Measurements from ENCODE around the gene ZFAND3. TPM values are rescaled to one million over a fixed set of nuclear protein-coding genes. Genes with fewer than 3 reads are reported as not detected.

Gene ZFAND3
- polyA plus RNA-seq, 1 donor from 2014 or later, result 19.7 TPM

DNA sequence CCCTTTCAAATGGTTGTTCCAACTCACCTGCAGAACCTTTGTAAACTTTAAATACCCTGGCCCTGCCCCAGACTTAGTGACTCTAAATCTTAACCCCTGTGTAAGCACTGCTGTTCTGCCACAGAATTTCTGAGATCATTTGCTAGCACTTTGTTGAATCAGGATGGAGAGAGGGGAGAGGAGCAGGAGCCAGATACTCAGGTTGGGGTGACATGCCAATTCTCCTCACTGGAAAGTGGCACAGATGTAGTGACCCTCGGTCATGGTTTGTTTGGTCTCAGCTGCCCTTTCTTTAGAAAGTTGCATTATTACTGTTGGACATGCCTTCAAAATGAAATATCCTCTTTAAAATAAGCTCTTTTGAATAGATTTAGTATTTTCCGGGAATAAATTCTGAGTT lies 168.0 kb downstream of the ZFAND3 start:
- peaks cover 28% of the 10 kb centered on the region for H3K79me2 ChIP-seq (replicated peaks; ENCODE audit: insufficient read depth, low read length)
- H2AFZ ChIP-seq (ENCODE audit: low read depth, low read length), result no peak overlapping the region
- no peaks in the 10 kb centered on the region for H4K20me1 ChIP-seq (ENCODE audit: insufficient read depth)
- no peak for TF ChIP-seq POLR2AphosphoS5 (IDR thresholded peaks at IDR 0.05)
- TF ChIP-seq EP300 (conservative IDR thresholded peaks at IDR 0.05; ENCODE audit: poor library complexity, severe bottlenecking), result no peak
- no peak for TF ChIP-seq RAD21 (conservative IDR thresholded peaks at IDR 0.05)
- no peak for TF ChIP-seq EZH2 (IDR thresholded peaks at IDR 0.05; ENCODE audit: borderline replicate concordance, insufficient read depth, low read length, poor library complexity, severe bottlenecking)
- TF ChIP-seq SMC3 (conservative IDR thresholded peaks at IDR 0.05; ENCODE audit: poor library complexity), result no peak
- TF ChIP-seq CTCF (IDR thresholded peaks at IDR 0.05; ENCODE audit: poor library complexity, severe bottlenecking), result no peak
- TF ChIP-seq REST (IDR thresholded peaks at IDR 0.05; ENCODE audit: borderline replicate concordance), result no peak
- no peak for TF ChIP-seq TAF1 (IDR thresholded peaks at IDR 0.05; ENCODE audit: low read depth)
- TF ChIP-seq MXI1 (conservative IDR thresholded peaks at IDR 0.05; ENCODE audit: poor library complexity, severe bottlenecking), result no peak
- H3K9ac ChIP-seq (ENCODE audit: low read length), result no peak overlapping the region
- H3K9me3 ChIP-seq (ENCODE audit: low read length), result no peaks in the 10 kb centered on the region
- H3K4me2 ChIP-seq (ENCODE audit: low read length), result no peak overlapping the region
- no peaks in the 10 kb centered on the region for H3K9me2 ChIP-seq (ENCODE audit: insufficient read depth, low read length)
- H3K36me3 ChIP-seq (ENCODE audit: insufficient read depth, low read length), result no peaks in the 10 kb centered on the region
- H3F3A ChIP-seq (ENCODE audit: insufficient read depth, low read length, poor library complexity, severe bottlenecking), result no peaks in the 10 kb centered on the region
- no peak overlapping the region for H3K27ac ChIP-seq (ENCODE audit: low read length)
- H3K4me3 ChIP-seq (ENCODE audit: low read length), result no peak overlapping the region
- no peaks in the 10 kb centered on the region for H3K27me3 ChIP-seq (ENCODE audit: insufficient read depth, low read depth, low read length)

DNA sequence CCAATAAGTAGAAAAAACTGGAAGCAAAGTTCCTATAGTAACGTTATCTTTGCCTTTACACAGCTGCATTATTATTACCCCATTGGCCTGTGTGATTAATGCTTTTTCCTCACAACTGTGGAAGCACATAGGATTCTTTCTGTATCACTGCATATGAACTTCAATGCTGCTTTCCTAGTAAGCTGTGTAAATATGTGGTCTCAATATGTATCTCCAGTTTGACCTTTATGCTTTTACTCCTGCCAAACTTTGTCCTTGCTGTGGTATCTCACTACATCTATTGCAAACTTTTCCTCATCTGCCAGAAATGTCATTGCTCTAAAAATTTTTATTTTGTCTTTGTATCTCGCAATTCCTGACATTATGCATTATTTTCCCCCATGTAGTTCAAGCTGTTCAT lies 168.6 kb downstream of the ZFAND3 start:
- Histone ChIP-seq H4K20me1 (ENCODE audit: insufficient read depth) (no peaks in the 10 kb centered on the region), H3K4me2 (ENCODE audit: low read length) (no peak overlapping the region), H3K4me3 (ENCODE audit: low read length) (no peak overlapping the region), H3K9ac (ENCODE audit: low read length) (no peak overlapping the region), H3K27ac (ENCODE audit: low read length) (no peak overlapping the region), H3K36me3 (ENCODE audit: insufficient read depth, low read length) (no peaks in the 10 kb centered on the region), H3K79me2 (replicated peaks; ENCODE audit: insufficient read depth, low read length) (peaks cover 27% of the 10 kb centered on the region), H2AFZ (ENCODE audit: low read depth, low read length) (no peak overlapping the region), H3F3A (ENCODE audit: insufficient read depth, low read length, poor library complexity, severe bottlenecking) (no peaks in the 10 kb centered on the region), H3K27me3 (ENCODE audit: insufficient read depth, low read depth, low read length) (no peaks in the 10 kb centered on the region), H3K9me3 (ENCODE audit: low read length) (no peaks in the 10 kb centered on the region), H3K9me2 (ENCODE audit: insufficient read depth, low read length) (no peaks in the 10 kb centered on the region)
- TF ChIP-seq POLR2AphosphoS5 (IDR thresholded peaks at IDR 0.05), result no peak
- no peak for TF ChIP-seq SMC3 (conservative IDR thresholded peaks at IDR 0.05; ENCODE audit: poor library complexity)
- no peak for TF ChIP-seq TAF1 (IDR thresholded peaks at IDR 0.05; ENCODE audit: low read depth)
- no peak for TF ChIP-seq CTCF (IDR thresholded peaks at IDR 0.05; ENCODE audit: poor library complexity, severe bottlenecking)

Data from neural cell (in vitro differentiated cells).